Activated effector memory CD4-positive, alpha-beta T cell treated with Interleukin-2 at 50 U/mL for 16 hours (primary cell): ENCODE results near the gene TACC2.
"Not testable (repeated sequence)": the region's sequence is repeated elsewhere in the genome, so short reads cannot be mapped to it uniquely, and the experiment has no call there.

Experiments used
- DNase-seq: peaks from one replicate; pipeline ENCODE4 v3.0.0-alpha.2; 2020

The TACC2 gene

GRCh38 chr10:122096705-122097104 is 107.7 kb downstream of the TACC2 start:
- DNase-seq: no peak

GRCh38 chr10:122097935-122098334 is 109.0 kb downstream of the TACC2 start:
- DNase-seq: no peak

DNA sequence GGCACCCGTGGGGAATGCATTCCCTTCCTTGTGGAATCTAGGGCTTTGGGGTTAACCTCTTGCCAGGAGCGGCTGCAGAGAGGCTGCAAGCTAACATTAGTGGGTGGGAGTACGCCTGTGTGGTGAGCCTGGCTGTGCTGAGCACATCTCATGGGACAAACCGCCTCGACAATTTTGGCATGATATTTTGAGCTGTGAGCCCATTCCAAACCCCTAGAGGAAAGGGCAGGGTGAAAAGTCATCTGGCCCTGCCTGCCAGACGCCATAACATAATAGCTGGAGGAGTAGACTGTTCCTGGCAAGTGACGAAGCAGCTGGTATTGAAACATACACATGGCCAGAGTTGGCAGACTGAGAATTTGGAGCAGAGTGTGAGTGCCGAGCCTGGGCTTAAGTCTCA is 110.0 kb downstream of the TACC2 start:
- DNase-seq: no peak

DNA sequence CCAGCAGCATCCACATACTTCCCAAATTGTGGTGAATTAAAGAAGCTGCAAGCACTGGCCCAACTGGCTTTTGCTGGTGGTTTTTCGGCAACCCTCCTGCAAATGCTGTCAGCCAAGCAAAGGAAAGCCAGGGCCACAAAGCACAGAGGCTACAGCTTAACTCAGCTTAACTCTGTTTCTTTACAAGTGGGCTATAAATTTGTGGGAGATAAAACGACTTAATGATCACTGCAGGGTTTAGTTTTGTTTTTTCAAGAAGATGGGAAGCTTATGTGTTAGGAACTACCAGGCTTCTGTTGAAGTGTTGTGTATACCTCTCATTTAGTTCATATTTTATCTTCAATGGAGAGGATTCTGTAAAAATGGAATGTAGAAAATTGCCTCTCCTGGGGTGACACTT is 110.6 kb downstream of the TACC2 start:
- DNase-seq: no peak

- DNase-seq: no peak
Measured at GRCh38 chr10:122102146-122102868, 113.3 kb downstream of the TACC2 start.

DNA sequence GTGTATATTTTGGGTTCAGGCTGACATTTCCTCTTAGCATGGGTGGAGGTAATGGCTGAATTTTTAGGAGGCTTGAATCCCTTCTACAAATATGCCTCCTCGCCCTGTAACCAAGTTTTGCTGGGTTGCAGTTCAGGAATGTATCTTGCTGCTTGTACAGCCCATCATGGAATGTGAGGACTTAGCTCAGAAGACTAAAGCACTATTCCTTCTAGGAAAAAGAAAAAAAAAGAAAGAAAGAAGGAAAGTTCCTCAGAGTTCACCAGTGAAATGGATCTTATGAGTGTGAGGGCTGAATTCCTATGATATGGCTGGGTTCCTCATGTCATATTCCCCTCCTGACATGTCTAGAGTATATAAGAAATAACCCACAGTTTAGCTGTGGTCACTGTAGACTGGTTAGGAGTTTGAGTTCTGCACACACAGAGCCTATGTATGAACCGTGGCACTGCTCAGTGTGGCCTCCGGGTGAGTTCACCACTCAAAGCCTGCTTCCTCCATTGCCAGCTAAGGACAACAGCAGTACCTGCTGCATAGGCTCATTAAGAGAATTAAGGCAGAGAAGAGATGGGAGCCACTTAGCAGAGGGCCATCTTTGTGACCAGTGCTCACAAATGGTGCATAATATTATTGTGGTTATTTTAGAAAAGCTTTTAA is 114.0 kb downstream of the TACC2 start:
- DNase-seq: no peak

- no peak for DNase-seq
Measured at GRCh38 chr10:122103592-122103991, 114.6 kb downstream of the TACC2 start.

GRCh38 chr10:122108786-122109185 is 119.8 kb downstream of the TACC2 start:
- not testable (repeated sequence) for DNase-seq

DNA sequence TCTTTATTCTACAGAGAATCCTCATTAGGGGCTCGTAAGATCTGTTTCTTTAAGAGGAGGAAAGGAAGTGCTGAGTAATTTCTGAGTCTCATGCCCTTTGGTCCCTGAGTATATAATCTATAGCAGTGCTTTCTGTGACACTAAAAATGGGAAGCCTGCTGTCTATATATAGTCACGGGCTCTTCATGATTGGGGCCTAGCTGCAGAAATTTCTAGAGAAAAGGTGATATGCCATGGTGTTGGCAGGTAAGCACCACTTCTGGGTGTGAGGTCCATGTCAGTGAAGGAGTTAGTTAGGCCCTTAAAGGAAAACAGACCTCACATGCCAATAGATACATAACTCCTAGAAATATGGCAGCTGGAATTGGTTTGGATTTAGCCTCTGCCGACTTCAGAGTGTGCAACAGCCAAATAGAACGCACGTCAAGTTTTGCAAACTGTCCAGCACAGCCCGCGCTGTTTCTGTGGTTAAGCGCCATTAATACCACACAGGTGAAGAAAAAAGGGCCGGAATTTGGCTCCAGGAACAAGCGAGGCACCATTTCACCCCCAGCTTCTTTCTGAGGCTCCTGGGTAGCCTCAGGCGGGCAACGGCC is 123.2 kb downstream of the TACC2 start:
- DNase-seq: no peak

DNA sequence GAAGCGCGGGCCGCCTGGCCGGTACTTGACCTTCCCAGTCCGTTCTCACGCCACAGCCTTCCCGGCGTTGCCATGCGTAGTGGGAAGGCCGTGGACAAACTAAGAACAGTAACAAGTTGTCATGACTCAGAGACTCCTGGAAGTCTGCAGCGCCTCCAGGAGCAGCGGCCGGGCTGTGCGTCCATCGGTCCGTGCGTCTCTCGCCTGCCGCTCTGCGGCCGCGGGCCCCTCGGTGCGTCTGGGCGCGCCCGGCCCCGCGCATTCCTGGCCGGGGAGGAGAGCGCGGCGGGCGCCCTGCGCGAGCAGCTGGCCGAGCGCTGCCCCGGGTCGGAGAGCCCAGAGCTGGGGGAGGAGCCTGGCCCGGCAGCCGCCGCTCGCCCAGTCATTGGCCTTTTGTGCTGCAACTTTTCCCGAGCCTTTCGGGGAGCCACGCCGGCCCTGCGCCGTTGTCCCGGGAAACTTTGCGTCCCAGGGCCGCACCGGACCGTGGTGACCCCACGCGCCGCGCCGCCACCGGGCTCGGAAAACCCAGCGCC is 123.7 kb downstream of the TACC2 start:
- DNase-seq: no peak

GRCh38 chr10:122113161-122113944 is 124.4 kb downstream of the TACC2 start:
- DNase-seq: no peak

- no peak for DNase-seq
Measured at GRCh38 chr10:122113945-122114747, 125.2 kb downstream of the TACC2 start.

GRCh38 chr10:122115874-122116273 is 126.9 kb downstream of the TACC2 start:
- no peak for DNase-seq

- no peak for DNase-seq
Measured at GRCh38 chr10:122116331-122116730, 127.4 kb downstream of the TACC2 start.

DNA sequence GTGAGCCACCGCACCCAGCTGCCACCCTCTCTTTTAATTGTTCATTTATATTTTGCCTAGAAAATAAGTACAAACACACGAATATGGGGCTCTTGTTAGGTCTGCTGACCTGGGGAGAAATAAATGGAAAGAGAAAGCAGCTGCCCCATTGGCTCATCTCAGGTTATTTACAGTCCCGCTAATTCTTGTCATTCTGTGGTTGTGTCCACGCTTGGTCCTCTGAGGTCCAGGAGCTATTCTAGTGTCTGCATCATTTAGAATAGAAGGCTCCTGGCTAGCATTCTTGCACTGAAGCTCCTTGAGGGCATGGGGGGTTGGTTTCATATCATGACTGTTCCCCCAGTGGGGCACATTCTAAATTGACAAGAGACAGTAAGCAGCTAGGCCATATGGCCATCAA is 128.5 kb downstream of the TACC2 start:
- no peak for DNase-seq

DNA sequence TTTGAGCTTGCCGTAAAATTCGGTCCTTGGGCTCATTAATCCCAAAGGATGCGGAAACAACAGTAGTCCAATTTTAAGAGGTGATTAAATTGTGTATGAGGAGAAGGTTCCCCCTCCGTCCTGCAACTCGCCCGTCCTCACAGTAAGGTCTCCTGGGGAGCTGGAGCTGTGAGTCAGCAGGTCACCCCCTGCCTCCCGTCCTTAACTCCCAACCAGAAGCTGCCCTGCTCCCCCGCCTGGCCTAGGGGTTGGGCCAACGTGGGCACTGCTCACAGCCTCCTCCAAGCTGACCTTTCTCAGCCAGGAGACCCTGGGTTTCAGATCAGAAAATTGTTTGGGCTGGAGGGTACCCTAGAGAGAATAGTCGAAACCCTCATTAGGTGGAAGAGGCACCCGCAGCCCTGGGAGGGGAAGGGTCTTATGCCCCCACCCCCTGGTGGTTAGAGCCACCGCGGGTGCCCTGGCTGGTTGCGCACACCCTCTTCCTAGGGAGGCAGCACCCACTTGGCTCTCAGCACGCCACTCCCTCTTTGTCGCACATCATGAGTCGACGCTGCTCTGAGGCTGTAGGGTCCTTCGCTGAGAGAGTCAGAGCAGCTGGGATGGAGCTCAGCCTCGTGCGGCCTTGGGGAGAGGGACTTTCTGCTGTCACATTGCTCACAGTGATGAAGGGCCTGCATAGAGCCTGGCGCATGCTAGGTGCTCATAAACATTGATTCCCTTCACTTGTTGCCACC is 131.2 kb downstream of the TACC2 start:
- DNase-seq: no peak

DNA sequence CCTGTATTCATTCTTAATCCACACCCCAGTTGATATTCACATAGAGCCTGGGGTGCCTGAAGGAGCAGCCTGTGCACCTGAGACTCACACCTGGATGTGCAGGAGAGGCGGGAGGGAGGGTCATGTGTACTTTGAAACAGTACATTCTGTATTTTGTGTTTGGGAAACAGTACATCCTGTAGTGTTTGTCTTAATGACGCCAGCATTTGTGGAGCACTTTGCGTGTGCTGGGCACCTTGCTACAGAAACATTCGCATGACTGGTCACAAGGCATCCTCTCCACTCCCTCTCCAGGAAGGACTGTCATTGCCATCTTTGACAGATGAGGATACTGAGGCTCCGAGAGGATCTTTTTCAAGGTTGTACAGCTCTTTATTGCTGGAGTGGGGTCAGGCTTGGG is 132.1 kb downstream of the TACC2 start:
- no peak for DNase-seq

DNA sequence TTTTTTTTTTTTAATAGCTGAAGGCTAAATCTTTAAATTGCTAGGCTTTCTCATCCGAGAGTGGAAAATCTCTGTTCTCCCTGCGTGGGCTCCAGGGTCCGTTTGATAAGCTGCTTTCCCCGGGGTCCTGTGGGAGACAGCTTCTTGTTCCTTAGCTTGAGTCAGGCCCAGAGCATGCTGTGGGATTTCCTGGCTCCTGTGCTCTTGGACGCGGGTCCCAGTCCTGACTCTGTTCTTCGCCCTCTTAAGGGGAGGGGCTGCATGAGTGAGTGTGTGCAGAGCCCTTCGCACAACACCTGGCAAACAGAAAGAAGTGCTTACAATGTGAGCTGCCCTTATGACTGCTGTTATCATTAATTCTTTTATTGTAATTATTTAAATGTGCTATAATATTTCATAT is 133.5 kb downstream of the TACC2 start:
- no peak for DNase-seq

GRCh38 chr10:122123186-122123585 is 134.2 kb downstream of the TACC2 start:
- DNase-seq: no peak

DNA sequence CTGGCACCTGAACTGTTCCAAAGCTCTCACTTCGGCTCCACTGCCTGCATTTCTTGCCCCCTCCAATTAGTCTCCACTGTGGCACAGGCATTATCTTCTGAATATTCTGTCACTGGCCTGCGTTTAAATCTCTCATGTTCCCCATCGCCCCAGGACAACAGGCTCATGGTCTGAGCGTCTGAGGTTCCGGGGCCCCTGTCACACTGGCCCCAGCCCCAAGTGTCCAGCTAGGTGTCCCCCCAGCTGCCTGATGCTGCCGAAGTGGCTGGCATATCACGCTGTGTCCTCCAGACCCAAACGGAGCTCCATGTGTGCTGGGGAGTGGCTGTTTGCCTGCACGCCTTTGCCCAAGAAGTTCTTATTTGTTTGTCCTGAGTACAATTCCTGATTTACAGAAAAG is 135.4 kb downstream of the TACC2 start:
- DNase-seq: no peak

DNA sequence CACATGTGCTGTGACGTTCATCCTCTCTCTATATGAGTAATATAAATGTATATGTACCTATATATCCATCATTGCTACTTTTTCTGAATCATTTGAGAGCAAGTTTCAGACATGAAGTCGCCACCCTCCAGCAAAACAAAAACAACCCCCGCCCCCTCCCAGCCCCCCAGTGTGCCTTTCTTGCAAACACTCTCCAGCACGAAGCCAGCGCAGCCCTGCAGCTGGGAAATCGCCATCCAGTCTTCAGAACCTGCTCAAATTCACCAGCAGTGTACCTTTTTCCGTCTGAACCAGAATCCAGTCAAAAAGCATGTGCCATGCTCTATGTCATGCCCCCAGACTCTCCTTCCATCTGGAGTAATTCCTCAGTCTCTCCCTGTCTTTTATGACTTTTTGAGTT is 135.8 kb downstream of the TACC2 start:
- DNase-seq: no peak
